Prostate gland (tissue), 2 donors: ENCODE data around the gene TIMM22. TPM values are rescaled to one million over a fixed set of nuclear protein-coding genes. Genes with fewer than 3 reads are reported as not detected.

ENCODE experiments used
- DNase-seq: peaks from one replicate; pipeline ENCODE4 v3.0.0-alpha.2; 2019; ENCODE audit warnings: low spot score
- H3K27ac ChIP-seq, 2 donors: fragments of 200-600 bp; sonication (generic); 2 replicates each; pipeline ENCODE4 v1.5.1; 2017 to 2019
- H3K27me3 ChIP-seq: fragments of 200-600 bp; sonication (generic); replicated peaks from 2 replicates; pipeline ENCODE4 v1.5.1; 2019; ENCODE audit not compliant: insufficient read depth
- H3K36me3 ChIP-seq, 2 donors: fragments of 200-600 bp; sonication (generic); 1 replicate in 1 of 2; 2 replicates in 1 of 2; pipeline versions ENCODE4 v1.5.1 to v1.8.1; 2017 to 2019
- H3K4me1 ChIP-seq: fragments of 200-600 bp; sonication (generic); replicated peaks from 2 replicates; pipeline ENCODE4 v1.5.1; 2019
- H3K4me3 ChIP-seq, 2 donors: fragments of 200-600 bp; sonication (generic); 2 replicates each; pipeline ENCODE4 v1.5.1; 2017 to 2019
- H3K9me3 ChIP-seq: fragments of 200-600 bp; sonication (generic); 2 replicates; pipeline ENCODE4 v1.5.1; 2017
- POLR2A ChIP-seq: fragments of 450-650 bp; IDR thresholded peaks from one replicate; pipeline ENCODE4 v1.6.1; 2016; ENCODE audit warnings: antibody characterized with exemption, mild to moderate bottlenecking
- POLR2AphosphoS5 ChIP-seq: sonication (generic); formaldehyde crosslinking; IDR thresholded peaks from one replicate; pipeline ENCODE4 v1.6.1; 2017; ENCODE audit warnings: antibody characterized with exemption
- WGBS: methylation state at CpG from one replicate; pipeline ENCODE4 v1.1.5; 2018; 5-methylcytosine and 5-hydroxymethylcytosine counted together
- intact Hi-C: fragments of 100-400 bp; cut with DNase I; formaldehyde crosslinking; loops from one replicate; pipeline ENCODE4 v1.14.2; 2022
- total RNA-seq, 2 donors: library from RNA; depleted of rRNA; stranded (reverse); fragments of >200 nt; gene quantifications; one replicate each; pipeline ENCODE4 v1.1.0, GENCODE V29; 2016
- TF ChIP-seq, protein P1 (sequence below), 4 experiments: fragments of 200-600 bp in 2 of 4; fragments of 450-650 bp in 2 of 4; sonication (generic) in 2 of 4; IDR thresholded peaks; 1 replicate in 3 of 4; 2 replicates in 1 of 4; pipeline ENCODE4 v1.5.1; 2016 to 2019; ENCODE audit warnings: antibody characterized with exemption in 4 of 4, mild to moderate bottlenecking in 2 of 4, moderate library complexity in 2 of 4

Gene TIMM22
- total RNA-seq, 2 donors from 2014 or later: 15.1 to 20.3 TPM

DNA sequence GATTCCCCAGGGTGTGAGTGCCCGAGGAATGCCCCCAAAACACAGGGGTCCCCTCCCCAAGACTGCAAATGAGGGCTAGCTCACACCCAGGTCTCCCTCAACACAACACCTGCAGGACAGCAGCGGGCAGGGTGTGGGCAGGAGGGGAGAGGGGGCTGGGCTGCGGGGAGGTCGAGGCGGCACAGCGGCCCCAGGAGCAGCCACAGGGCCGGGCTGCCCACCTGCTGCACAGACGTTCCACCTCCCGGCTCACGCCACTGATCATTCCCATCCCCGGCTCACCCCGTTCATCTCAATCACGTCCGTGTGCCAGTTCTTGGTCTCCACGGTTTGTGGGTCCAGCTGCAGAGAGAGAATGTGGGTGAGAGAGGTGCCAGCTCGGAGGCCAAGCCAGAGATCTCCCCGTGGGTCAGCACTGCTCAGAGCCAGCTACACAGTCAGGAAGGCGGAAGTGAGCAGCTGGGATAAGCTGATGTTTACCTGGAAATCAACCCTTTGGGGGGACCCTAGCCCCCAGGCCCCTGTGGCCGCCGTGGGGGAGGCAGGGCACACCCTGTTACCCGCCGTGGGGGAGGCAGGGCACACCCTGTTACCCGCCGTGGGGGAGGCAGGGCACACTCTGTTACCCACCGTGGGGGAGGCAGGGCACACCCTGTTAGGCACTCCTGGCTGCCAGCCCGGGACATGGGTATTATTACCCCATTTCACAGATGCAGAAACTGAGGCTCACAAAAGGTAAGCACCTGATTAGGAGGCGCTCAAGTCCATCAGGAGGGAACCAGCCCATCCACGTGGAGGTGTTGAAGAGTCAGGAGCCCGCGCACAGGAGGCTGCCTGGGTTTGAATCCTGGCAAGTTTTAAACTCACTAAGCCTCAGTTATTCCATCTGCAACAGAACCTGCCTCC, 16.1 kb downstream of the TIMM22 start:
- Histone ChIP-seq H3K36me3 (peaks cover 3 to 7% of the 10 kb centered on the region in 2 donors), H3K4me1 (no peaks in the 10 kb centered on the region), H3K9me3 (no peaks in the 10 kb centered on the region), H3K27me3 (no peaks in the 10 kb centered on the region), H3K4me3 (no peak overlapping the region), H3K27ac (no peak overlapping the region)
- intact Hi-C loops: no loop called here
- DNase-seq: no peak
- WGBS: 84% methylated on average over 30 of the region's 30 CpGs
- no peak for TF ChIP-seq POLR2A
- no peak for TF ChIP-seq POLR2AphosphoS5
- TF ChIP-seq, protein P1, sequence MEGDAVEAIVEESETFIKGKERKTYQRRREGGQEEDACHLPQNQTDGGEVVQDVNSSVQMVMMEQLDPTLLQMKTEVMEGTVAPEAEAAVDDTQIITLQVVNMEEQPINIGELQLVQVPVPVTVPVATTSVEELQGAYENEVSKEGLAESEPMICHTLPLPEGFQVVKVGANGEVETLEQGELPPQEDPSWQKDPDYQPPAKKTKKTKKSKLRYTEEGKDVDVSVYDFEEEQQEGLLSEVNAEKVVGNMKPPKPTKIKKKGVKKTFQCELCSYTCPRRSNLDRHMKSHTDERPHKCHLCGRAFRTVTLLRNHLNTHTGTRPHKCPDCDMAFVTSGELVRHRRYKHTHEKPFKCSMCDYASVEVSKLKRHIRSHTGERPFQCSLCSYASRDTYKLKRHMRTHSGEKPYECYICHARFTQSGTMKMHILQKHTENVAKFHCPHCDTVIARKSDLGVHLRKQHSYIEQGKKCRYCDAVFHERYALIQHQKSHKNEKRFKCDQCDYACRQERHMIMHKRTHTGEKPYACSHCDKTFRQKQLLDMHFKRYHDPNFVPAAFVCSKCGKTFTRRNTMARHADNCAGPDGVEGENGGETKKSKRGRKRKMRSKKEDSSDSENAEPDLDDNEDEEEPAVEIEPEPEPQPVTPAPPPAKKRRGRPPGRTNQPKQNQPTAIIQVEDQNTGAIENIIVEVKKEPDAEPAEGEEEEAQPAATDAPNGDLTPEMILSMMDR (IDR thresholded peaks at IDR 0.05): no peak

DNA sequence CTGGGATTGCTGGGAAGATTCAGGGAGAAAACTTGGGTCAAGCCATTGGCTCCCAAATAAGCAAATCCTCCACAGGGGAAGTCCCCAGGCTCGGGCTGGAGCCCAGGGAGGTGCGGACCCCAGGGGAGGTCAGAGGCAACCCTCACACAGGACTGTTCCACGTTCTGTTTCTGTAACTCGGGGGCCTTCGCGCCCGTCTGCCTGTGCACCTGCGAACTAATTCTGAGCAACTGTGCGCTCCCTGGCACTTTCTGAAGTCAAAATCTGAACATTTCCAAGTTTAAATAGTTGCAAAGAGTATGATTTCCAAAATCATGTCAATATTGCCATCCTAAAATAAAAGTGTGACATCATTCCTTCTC, 16.8 kb downstream of the TIMM22 start:
- Histone ChIP-seq H3K4me3 (no peak overlapping the region), H3K9me3 (no peaks in the 10 kb centered on the region), H3K27me3 (no peaks in the 10 kb centered on the region), H3K27ac (no peak overlapping the region), H3K36me3 (peaks cover 3 to 7% of the 10 kb centered on the region in 2 donors), H3K4me1 (no peaks in the 10 kb centered on the region)
- intact Hi-C loops: no loop called here
- no peak for DNase-seq
- TF ChIP-seq POLR2A: no peak
- no peak for TF ChIP-seq POLR2AphosphoS5
- TF ChIP-seq, protein P1 (IDR thresholded peaks at IDR 0.05): no peak
- 97% methylated on average over 9 of the region's 9 CpGs for WGBS

DNA sequence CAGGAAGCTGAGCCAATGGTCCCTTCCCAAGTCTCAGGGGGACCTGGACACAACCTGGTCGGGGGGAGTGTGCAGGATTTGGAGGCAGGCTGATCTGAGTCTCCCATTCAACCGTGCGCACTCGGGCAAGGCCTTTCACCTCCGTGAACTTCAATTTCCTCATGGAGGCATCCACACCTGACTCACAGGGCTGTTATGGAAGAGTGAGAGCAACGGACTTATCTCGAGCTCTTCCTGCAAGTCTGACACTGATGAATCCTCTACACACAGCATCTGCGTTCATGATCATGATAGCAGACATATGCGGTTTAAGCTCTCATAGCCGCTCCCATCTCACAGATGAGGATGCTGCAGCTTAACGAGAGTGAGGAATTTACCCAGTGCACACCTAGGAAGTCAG, 21.6 kb downstream of the TIMM22 start:
- intact Hi-C loops: no loop called here
- Histone ChIP-seq H3K4me3 (no peak overlapping the region), H3K27ac (no peak overlapping the region), H3K4me1 (no peaks in the 10 kb centered on the region), H3K36me3 (no peaks in the 10 kb centered on the region), H3K9me3 (no peaks in the 10 kb centered on the region), H3K27me3 (no peaks in the 10 kb centered on the region)
- 85% methylated on average over 11 of the region's 11 CpGs for WGBS
- no peak for DNase-seq
- TF ChIP-seq POLR2AphosphoS5 (no peak), POLR2A (no peak)
- TF ChIP-seq, protein P1 (IDR thresholded peaks at IDR 0.05): no peak

DNA sequence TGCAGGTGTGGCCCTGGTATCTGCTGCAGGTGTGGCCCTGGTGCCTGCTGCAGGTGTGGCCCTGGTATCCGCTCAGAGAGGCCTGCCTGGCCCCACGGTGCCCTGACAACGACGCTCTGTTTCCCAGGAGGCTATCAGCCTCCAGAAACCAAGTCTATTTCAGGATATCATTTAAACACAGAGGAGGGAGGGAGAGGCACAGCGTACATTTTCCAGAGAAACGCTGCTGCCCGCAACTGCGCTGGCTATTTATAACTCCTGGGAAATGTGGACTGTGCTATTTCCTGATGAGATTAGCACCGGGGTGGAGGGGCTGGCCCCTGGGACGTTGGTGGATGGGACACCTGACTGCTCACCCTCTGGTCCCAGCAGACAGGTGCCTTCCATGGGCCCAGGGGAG, 22.5 kb downstream of the TIMM22 start:
- DNase-seq: no peak
- WGBS: 73% methylated on average over 10 of the region's 10 CpGs
- TF ChIP-seq, protein P1 (IDR thresholded peaks at IDR 0.05): no peak
- TF ChIP-seq POLR2AphosphoS5: no peak
- TF ChIP-seq POLR2A: no peak
- Histone ChIP-seq H3K4me3 (no peak overlapping the region), H3K36me3 (no peaks in the 10 kb centered on the region), H3K27me3 (no peaks in the 10 kb centered on the region), H3K9me3 (no peaks in the 10 kb centered on the region), H3K27ac (no peak overlapping the region), H3K4me1 (no peaks in the 10 kb centered on the region)
- intact Hi-C loops: no loop called here

DNA sequence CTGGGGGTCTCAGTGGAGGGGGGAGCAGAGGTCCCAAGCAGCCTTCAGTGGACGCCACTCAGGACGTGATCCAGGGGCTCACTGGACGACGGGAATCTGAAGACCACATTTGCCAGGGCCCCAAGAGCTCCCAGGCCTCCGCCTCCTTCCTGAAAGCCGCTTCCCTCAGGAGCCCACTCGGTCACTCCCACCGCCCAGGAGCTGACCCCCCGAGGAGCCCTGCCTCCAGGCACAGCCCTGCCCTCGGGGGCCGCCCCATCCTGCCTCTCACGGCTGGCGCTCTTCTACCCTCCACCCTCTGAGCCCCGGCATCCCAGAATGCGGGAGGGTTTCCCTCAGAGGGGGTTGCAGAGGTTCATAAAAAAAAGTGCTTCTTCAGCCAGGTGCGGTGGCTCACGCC, 24.2 kb downstream of the TIMM22 start:
- Histone ChIP-seq H3K4me3 (no peak overlapping the region), H3K9me3 (no peaks in the 10 kb centered on the region), H3K4me1 (no peaks in the 10 kb centered on the region), H3K36me3 (no peaks in the 10 kb centered on the region), H3K27me3 (no peaks in the 10 kb centered on the region), H3K27ac (no peak overlapping the region)
- TF ChIP-seq POLR2AphosphoS5: no peak
- TF ChIP-seq, protein P1 (IDR thresholded peaks at IDR 0.05): no peak
- no peak for TF ChIP-seq POLR2A
- WGBS: 88% methylated on average over 17 of the region's 17 CpGs
- no peak for DNase-seq
- intact Hi-C loops: no loop called here
